Measurements from ENCODE around the gene KDELR3. TPM values are rescaled to one million over a fixed set of nuclear protein-coding genes. Genes with fewer than 3 reads are reported as not detected.

Gene KDELR3
- total and polyA plus RNA-seq, 5 donors from 2014 or later = 0.38 to 0.71 (median 0.42) TPM; not detected in 2

- Histone ChIP-seq H3K27me3 (ENCODE audit: control insufficient read depth, insufficient read depth, low read length) (peaks cover 25% of the 10 kb centered on the region), H3K4me3 (ENCODE audit: low read depth, low read length) (no peak overlapping the region), H3K4me1 (ENCODE audit: control insufficient read depth, insufficient read depth, low read length, poor library complexity, severe bottlenecking) (peaks cover 15% of the 10 kb centered on the region), H3K27ac (ENCODE audit: insufficient read depth, low read length, poor library complexity, severe bottlenecking) (no peak overlapping the region), H3K9me3 (ENCODE audit: control insufficient read depth in 2 of 2, low read length in 2 of 2) (no peaks in the 10 kb centered on the region), H3K36me3 (ENCODE audit: control insufficient read depth, insufficient read depth, low read length) (no peaks in the 10 kb centered on the region)
- H3K36me3 Mint-ChIP-seq = peaks cover 3% of the 10 kb centered on the region
- peaks cover 0 to 17% (median 3%) of the 10 kb centered on the region in 4 donors for H3K4me1 Mint-ChIP-seq
- DNase-seq (no peak), ATAC-seq (ENCODE audit: low read depth in 2 of 2) (no peak)
- peaks cover 80% of the 10 kb centered on the region for H3K27me3 Mint-ChIP-seq
- H3K27ac Mint-ChIP-seq = no peak overlapping the region
- peak overlapping the region in 2 of 4 donors; percentile 70 to 79 for H3K4me3 Mint-ChIP-seq
- peaks cover 0 to 5% (median 0%) of the 10 kb centered on the region in 7 donors for H3K9me3 Mint-ChIP-seq
Measured at GRCh38 chr22:38455530-38456271, 12.2 kb upstream of the KDELR3 start.

- Histone ChIP-seq H3K4me3 (ENCODE audit: low read depth, low read length) (no peak overlapping the region), H3K4me1 (ENCODE audit: control insufficient read depth, insufficient read depth, low read length, poor library complexity, severe bottlenecking) (peaks cover 19% of the 10 kb centered on the region), H3K27me3 (ENCODE audit: control insufficient read depth, insufficient read depth, low read length) (peaks cover 27% of the 10 kb centered on the region), H3K27ac (ENCODE audit: insufficient read depth, low read length, poor library complexity, severe bottlenecking) (no peak overlapping the region), H3K36me3 (ENCODE audit: control insufficient read depth, insufficient read depth, low read length) (no peaks in the 10 kb centered on the region), H3K9me3 (ENCODE audit: control insufficient read depth in 2 of 2, low read length in 2 of 2) (no peaks in the 10 kb centered on the region)
- DNase-seq = no peak
- H3K27ac Mint-ChIP-seq = peak overlapping the region in 1 of 3 donors; percentile 46
- H3K27me3 Mint-ChIP-seq = peaks cover 80% of the 10 kb centered on the region
- H3K36me3 Mint-ChIP-seq = peaks cover 3% of the 10 kb centered on the region
- H3K4me3 Mint-ChIP-seq = peak overlapping the region; percentile 70 to 81 (median 76)
- ATAC-seq (ENCODE audit: low read depth in 2 of 2) = no peak
- peaks cover 0 to 5% (median 0%) of the 10 kb centered on the region in 7 donors for H3K9me3 Mint-ChIP-seq
- H3K4me1 Mint-ChIP-seq = peaks cover 0 to 17% (median 3%) of the 10 kb centered on the region in 4 donors
Measured at GRCh38 chr22:38456272-38456835, 11.5 kb upstream of the KDELR3 start.

DNA sequence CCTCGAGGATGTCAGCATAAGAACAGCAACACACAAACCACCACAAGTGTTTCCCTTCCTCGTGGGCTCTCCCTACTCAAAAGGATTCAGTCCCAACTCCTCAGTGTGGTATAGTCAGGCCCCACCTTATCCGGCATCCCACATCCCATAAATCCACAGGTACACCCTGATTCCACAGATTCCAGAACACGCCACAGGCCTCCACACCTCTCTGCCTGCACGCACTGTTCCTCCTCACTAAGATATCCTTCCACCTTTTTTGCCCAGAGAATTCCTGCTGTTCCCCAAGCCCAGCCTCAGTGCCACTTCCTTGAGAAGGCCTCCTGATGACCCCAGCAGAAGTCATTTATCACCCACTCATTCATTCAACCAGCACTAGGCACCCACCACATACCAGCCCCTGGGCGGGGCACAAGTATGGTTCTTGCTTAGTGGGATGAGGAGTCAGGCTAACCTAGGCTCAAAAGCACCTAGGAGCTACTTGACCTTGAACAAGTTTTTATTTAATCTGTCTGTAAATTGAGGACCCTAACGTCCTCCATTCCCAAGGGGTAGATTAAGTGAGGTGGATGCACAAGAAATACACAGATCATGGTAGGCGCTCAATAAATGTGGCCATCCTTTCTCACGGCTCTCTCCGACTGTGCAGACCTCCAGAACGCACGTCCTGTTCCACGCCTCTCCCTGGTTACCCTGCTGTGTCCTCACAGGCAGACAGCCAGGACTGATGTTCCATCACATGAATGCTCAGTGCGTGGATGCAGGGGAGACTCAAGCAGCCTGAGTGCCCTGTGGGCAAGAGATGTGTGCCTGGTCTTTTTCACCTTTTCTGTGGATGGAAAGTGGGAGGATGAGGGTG is 10.8 kb upstream of the KDELR3 start:
- Histone ChIP-seq H3K4me1 (ENCODE audit: control insufficient read depth, insufficient read depth, low read length, poor library complexity, severe bottlenecking) (peaks cover 23% of the 10 kb centered on the region), H3K27ac (ENCODE audit: insufficient read depth, low read length, poor library complexity, severe bottlenecking) (no peak overlapping the region), H3K9me3 (ENCODE audit: control insufficient read depth in 2 of 2, low read length in 2 of 2) (no peaks in the 10 kb centered on the region), H3K36me3 (ENCODE audit: control insufficient read depth, insufficient read depth, low read length) (no peaks in the 10 kb centered on the region), H3K27me3 (ENCODE audit: control insufficient read depth, insufficient read depth, low read length) (peaks cover 27% of the 10 kb centered on the region), H3K4me3 (ENCODE audit: low read depth, low read length) (no peak overlapping the region)
- Mint-ChIP-seq H3K27me3 (peaks cover 80% of the 10 kb centered on the region), H3K27ac (peak overlapping the region in 1 of 3 donors; percentile 46), H3K4me3 (peak overlapping the region; percentile 16 to 79 (median 72)), H3K36me3 (peaks cover 3% of the 10 kb centered on the region), H3K9me3 (peaks cover 0 to 5% (median 0%) of the 10 kb centered on the region in 7 donors), H3K4me1 (peaks cover 0 to 17% (median 3%) of the 10 kb centered on the region in 4 donors)
- no peak for ATAC-seq (ENCODE audit: low read depth in 2 of 2)
- DNase-seq = no peak

- H3K4me3 Mint-ChIP-seq = peak overlapping the region in 2 of 4 donors; percentile 1 to 20
- Histone ChIP-seq H3K4me1 (ENCODE audit: control insufficient read depth, insufficient read depth, low read length, poor library complexity, severe bottlenecking) (peaks cover 15% of the 10 kb centered on the region), H3K9me3 (ENCODE audit: control insufficient read depth in 2 of 2, low read length in 2 of 2) (no peaks in the 10 kb centered on the region), H3K36me3 (ENCODE audit: control insufficient read depth, insufficient read depth, low read length) (no peaks in the 10 kb centered on the region), H3K4me3 (ENCODE audit: low read depth, low read length) (no peak overlapping the region), H3K27me3 (ENCODE audit: control insufficient read depth, insufficient read depth, low read length) (peaks cover 24% of the 10 kb centered on the region), H3K27ac (ENCODE audit: insufficient read depth, low read length, poor library complexity, severe bottlenecking) (no peak overlapping the region)
- ATAC-seq (ENCODE audit: low read depth in 2 of 2) = no peak
- DNase-seq = no peak
- peaks cover 87% of the 10 kb centered on the region for H3K27me3 Mint-ChIP-seq
- peaks cover 0 to 3% (median 0%) of the 10 kb centered on the region in 7 donors for H3K9me3 Mint-ChIP-seq
- no peak overlapping the region for H3K27ac Mint-ChIP-seq
- H3K4me1 Mint-ChIP-seq = peaks cover 0 to 11% (median 0%) of the 10 kb centered on the region in 4 donors
- peaks cover 3% of the 10 kb centered on the region for H3K36me3 Mint-ChIP-seq
Measured at GRCh38 chr22:38460426-38460840, 7.5 kb upstream of the KDELR3 start.

GRCh38 chr22:38461057-38461413 is 6.9 kb upstream of the KDELR3 start:
- DNase-seq (no peak), ATAC-seq (ENCODE audit: low read depth in 2 of 2) (no peak)
- H3K36me3 ChIP-seq (ENCODE audit: control insufficient read depth, insufficient read depth, low read length) = no peaks in the 10 kb centered on the region
- peaks cover 0 to 3% (median 0%) of the 10 kb centered on the region in 7 donors for H3K9me3 Mint-ChIP-seq
- no peak overlapping the region for H3K27ac Mint-ChIP-seq
- peaks cover 89% of the 10 kb centered on the region for H3K27me3 Mint-ChIP-seq
- no peaks in the 10 kb centered on the region for H3K9me3 ChIP-seq (ENCODE audit: control insufficient read depth in 2 of 2, low read length in 2 of 2)
- H3K4me3 ChIP-seq (ENCODE audit: low read depth, low read length) = no peak overlapping the region
- H3K4me1 Mint-ChIP-seq = peaks cover 0 to 11% (median 0%) of the 10 kb centered on the region in 4 donors
- peaks cover 9% of the 10 kb centered on the region for H3K4me1 ChIP-seq (ENCODE audit: control insufficient read depth, insufficient read depth, low read length, poor library complexity, severe bottlenecking)
- H3K4me3 Mint-ChIP-seq = no peak overlapping the region
- H3K27me3 ChIP-seq (ENCODE audit: control insufficient read depth, insufficient read depth, low read length) = peaks cover 24% of the 10 kb centered on the region
- H3K36me3 Mint-ChIP-seq = peaks cover 3% of the 10 kb centered on the region
- no peak overlapping the region for H3K27ac ChIP-seq (ENCODE audit: insufficient read depth, low read length, poor library complexity, severe bottlenecking)

DNA sequence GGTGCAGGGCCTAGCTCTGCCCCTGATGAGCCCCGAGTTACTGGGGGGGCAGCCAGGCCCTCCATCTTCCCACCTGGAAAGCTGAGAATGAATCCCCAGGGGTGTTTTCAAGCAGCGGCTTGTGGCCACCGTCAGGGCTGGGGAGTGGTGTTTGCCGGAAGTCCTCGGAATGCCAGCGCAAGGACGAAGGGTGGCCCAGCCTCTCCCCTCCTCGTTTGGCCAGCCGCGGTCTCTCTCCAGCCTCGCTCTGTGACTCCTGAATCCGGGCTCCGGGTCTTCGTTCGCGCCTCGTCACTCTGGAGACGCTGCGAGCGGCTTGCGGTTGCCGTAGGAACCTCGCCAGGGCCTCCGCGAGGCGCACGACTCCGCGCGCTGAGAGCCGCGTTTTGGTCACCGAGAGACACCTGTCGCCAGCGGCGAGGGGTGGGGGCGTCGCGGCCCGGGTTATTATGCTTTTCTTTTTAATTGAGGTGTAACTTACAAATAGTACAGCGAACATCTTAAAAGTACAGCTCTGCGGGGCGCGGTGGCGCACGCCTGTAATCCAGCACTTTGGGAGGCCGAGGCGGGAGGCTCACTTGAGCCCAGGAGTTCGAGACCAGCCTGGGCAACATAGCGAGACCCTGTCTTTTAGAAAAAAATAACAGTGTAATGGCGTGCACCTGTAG is 6.3 kb upstream of the KDELR3 start:
- H3K4me3 Mint-ChIP-seq = no peak overlapping the region

More for the DNA sequence above, 6.3 kb upstream of the KDELR3 start:
- peak in 2 of 3 donors; percentile 37 to 70 for DNase-seq
- Mint-ChIP-seq H3K27me3 (peaks cover 85% of the 10 kb centered on the region), H3K9me3 (peaks cover 0 to 3% (median 0%) of the 10 kb centered on the region in 7 donors), H3K36me3 (peaks cover 2% of the 10 kb centered on the region), H3K4me1 (peaks cover 0 to 9% (median 0%) of the 10 kb centered on the region in 4 donors), H3K27ac (no peak overlapping the region)
- no peak overlapping the region for H3K4me3 ChIP-seq (ENCODE audit: low read depth, low read length)
- no peaks in the 10 kb centered on the region for H3K9me3 ChIP-seq (ENCODE audit: control insufficient read depth in 2 of 2, low read length in 2 of 2)
- H3K4me1 ChIP-seq (ENCODE audit: control insufficient read depth, insufficient read depth, low read length, poor library complexity, severe bottlenecking) = peaks cover 8% of the 10 kb centered on the region
- H3K27ac ChIP-seq (ENCODE audit: insufficient read depth, low read length, poor library complexity, severe bottlenecking) = no peak overlapping the region
- H3K27me3 ChIP-seq (ENCODE audit: control insufficient read depth, insufficient read depth, low read length) = peaks cover 23% of the 10 kb centered on the region
- ATAC-seq (ENCODE audit: low read depth in 2 of 2) = peak; percentile 35 to 50
- H3K36me3 ChIP-seq (ENCODE audit: control insufficient read depth, insufficient read depth, low read length) = no peaks in the 10 kb centered on the region

Measured in CD4-positive, CD25-positive, alpha-beta regulatory T cell (primary cell).